HepG2 (cell line): ENCODE data around the gene SERPINA6. TPM values are rescaled to one million over a fixed set of nuclear protein-coding genes. Genes with fewer than 3 reads are reported as not detected.
"Not testable (repeated sequence)": the region's sequence is repeated elsewhere in the genome, so short reads cannot be mapped to it uniquely, and the experiment has no call there.

Source experiments
- ATAC-seq: fragments of 200-7000 bp; cut with Tn5 transposase; 3 replicates; pipeline ENCODE4 v1.9.1; 2020; ENCODE audit warnings: mild to moderate bottlenecking, moderate library complexity
- BruUV-seq: library from RNA; stranded (reverse); fragments of 400-500 nt; replicated peaks from 2 replicates; lab custom pipeline; 2021; lab: Mats Ljungman, UMichigan
- CTCF ChIA-PET: fragments of 300-600 bp; formaldehyde crosslinking; extraction: SDS; loops from one replicate; lab custom pipeline; 2021; ENCODE audit warnings: low total read pairs, inconsistent platforms, low intra/inter-chr PET ratio; lab: Yijun Ruan, JAX
- POLR2A ChIA-PET: fragments of 350-600 bp; sonication (Branson Sonifier 250); formaldehyde crosslinking; loops from one replicate; lab custom pipeline; 2020; ENCODE audit warnings: antibody characterized with exemption, inconsistent platforms; lab: Yijun Ruan, JAX
- DNase-seq: peaks from one replicate; pipeline ENCODE4 v3.0.0-alpha.2; 2015; ENCODE audit warnings: low spot score
- FAIRE-seq: peaks from 3 replicates; lab custom pipeline; 2011; peaks lifted over from hg19 to GRCh38; lab: Jason Lieb, UNC
- H2AFZ ChIP-seq: one replicate; pipeline ENCODE4 v1.6.1; 2011; ENCODE audit warnings: low read length, inconsistent platforms
- H3K27ac ChIP-seq: fragments of 300-600 bp; 3 replicates; pipeline ENCODE4 v1.8.0; 2011; ENCODE audit warnings: mixed run types, mild to moderate bottlenecking, mixed read lengths, low read length, inconsistent platforms; ENCODE audit not compliant: insufficient read depth; ENCODE audit errors: extremely low read length
- H3K27me3 ChIP-seq, 2 experiments: fragments of 200-600 bp in 1 of 2; 2 replicates in 1 of 2; 3 replicates in 1 of 2; pipeline versions ENCODE4 v1.6.0 to v1.8.0; 2011; ENCODE audit warnings: low read length in 2 of 2, mild to moderate bottlenecking in 2 of 2, moderate library complexity in 2 of 2, inconsistent platforms in 1 of 2; ENCODE audit not compliant: insufficient read depth in 2 of 2, control insufficient read depth in 1 of 2
- H3K36me3 ChIP-seq, 2 experiments: fragments of 200-600 bp in 1 of 2; replicated peaks in 1 of 2; 2 replicates in 1 of 2; 3 replicates in 1 of 2; pipeline versions ENCODE4 v1.5.1 to v1.8.0; 2011; ENCODE audit warnings: low read length in 2 of 2, inconsistent platforms in 1 of 2; ENCODE audit not compliant: insufficient read depth in 2 of 2, control insufficient read depth in 1 of 2
- H3K4me1 ChIP-seq: 2 replicates; pipeline ENCODE4 v1.5.1; 2012; ENCODE audit warnings: low read length, inconsistent platforms; ENCODE audit not compliant: insufficient read depth
- H3K4me2 ChIP-seq: 2 replicates; pipeline ENCODE4 v1.6.0; 2011; ENCODE audit warnings: low read depth, low read length, inconsistent platforms
- H3K4me3 ChIP-seq, 3 experiments: fragments of 200-600 bp in 1 of 3; sonication (generic), shearing (Covaris generic) in 1 of 3; replicated peaks in 1 of 3; 2 replicates each; pipeline ENCODE4 v1.5.1; 2011 to 2016; ENCODE audit warnings: low read length in 3 of 3, inconsistent platforms in 2 of 3, low read depth in 2 of 3, mild to moderate bottlenecking in 2 of 3, control low read depth in 1 of 3, mixed read lengths in 1 of 3; ENCODE audit not compliant: insufficient read depth in 1 of 3
- H3K79me2 ChIP-seq: one replicate; pipeline ENCODE4 v1.6.1; 2011; ENCODE audit warnings: low read length, inconsistent platforms; ENCODE audit not compliant: insufficient read depth
- H3K9ac ChIP-seq: 2 replicates; pipeline ENCODE4 v1.6.0; 2011; ENCODE audit warnings: mild to moderate bottlenecking, low read depth, low read length, inconsistent platforms; ENCODE audit not compliant: insufficient read depth
- H3K9me3 ChIP-seq: 2 replicates; pipeline ENCODE4 v1.5.1; 2012; ENCODE audit warnings: mild to moderate bottlenecking, low read length
- H4K20me1 ChIP-seq: 2 replicates; pipeline ENCODE4 v1.6.0; 2011; ENCODE audit warnings: inconsistent platforms, mild to moderate bottlenecking, low read length, moderate library complexity; ENCODE audit not compliant: insufficient read depth
- MTA3 ChIP-seq: sonication (generic); formaldehyde crosslinking; IDR thresholded peaks from 2 replicates; pipeline ENCODE4 v1.4.0; 2020; ENCODE audit warnings: missing genetic modification reagents
- WGBS: methylation state at CpG from one replicate; pipeline ENCODE4 v1.1.6; 2017; ENCODE audit warnings: low lambda C conversion rate; 5-methylcytosine and 5-hydroxymethylcytosine counted together
- in situ Hi-C: cut with HindIII; loops from 2 replicates; pipeline ENCODE4 v1.10.0; 2017; ENCODE audit warnings: low pct_unique_long_range_greater_than_20kb; ENCODE audit not compliant: extremely low pct_ligation_motif_present
- intact Hi-C: fragments of 100-400 bp; cut with micrococcal nuclease; formaldehyde crosslinking; loops from one replicate; pipeline ENCODE4 v1.10.0; 2022; ENCODE audit not compliant: unreplicated experiment
- polyA plus RNA-seq, 8 experiments: library from polyadenylated mRNA; depleted of rRNA in 3 of 8; stranded (reverse) in 7 of 8; unstranded in 1 of 8; fragments of >200 nt; fragmentation: Illumina TruSeq in 4 of 8; extraction: Trizol in 4 of 8; gene quantifications; 2 replicates each; pipeline versions ENCODE4 v1.2.1 to v1.2.3, GENCODE V29; 2011 to 2016; ENCODE audit warnings: low read depth in 4 of 8, missing spikeins in 1 of 8, mixed read lengths in 1 of 8; ENCODE audit not compliant: insufficient read depth in 1 of 8
- total RNA-seq, 5 experiments: library from RNA; depleted of rRNA; stranded (reverse); fragments of >200 nt; fragmentation: Illumina TruSeq; extraction: Trizol; gene quantifications; 2 replicates each; pipeline ENCODE4 v1.2.3, GENCODE V29; 2016; ENCODE audit warnings: low read depth in 1 of 5
- TF ChIP-seq, protein P1 (sequence below): sonication (generic); formaldehyde crosslinking; IDR thresholded peaks from 2 replicates; pipeline ENCODE4 v1.9.0; 2021; ENCODE audit warnings: mild to moderate bottlenecking, missing genetic modification reagents

The SERPINA6 gene
- total and polyA plus RNA-seq, 2 of the 13 experiments (the other 11 are each of a cell fraction or from before 2014, with no cell fraction given): 260 to 333 TPM

DNA sequence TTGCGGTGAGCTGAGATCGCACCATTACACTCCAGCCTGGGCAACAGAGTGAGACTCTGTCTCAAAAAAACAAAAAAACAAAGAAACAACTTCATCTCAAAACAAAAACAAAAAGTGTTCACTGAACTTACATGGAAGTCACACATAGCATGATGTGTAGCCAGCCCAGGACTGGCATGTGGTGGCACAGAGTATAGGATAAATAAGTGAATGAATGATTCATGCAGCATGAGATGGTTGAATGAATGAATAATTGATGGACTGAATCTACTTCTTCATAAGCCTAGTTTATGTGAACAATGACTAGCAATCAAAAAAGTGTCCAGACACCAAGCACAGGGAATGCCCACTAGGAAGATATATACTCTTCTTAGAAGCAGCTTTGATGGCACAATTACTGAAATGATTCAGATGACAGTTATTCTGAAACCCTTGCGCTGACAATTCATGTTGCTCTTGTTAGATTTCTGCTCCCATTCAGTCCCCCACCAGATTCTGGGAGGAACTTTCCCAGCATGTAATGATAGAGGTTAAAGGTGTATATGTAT lies 31.6 kb upstream of the SERPINA6 start:
- no peaks in the 10 kb centered on the region for H3K36me3 ChIP-seq
- no peak for DNase-seq
- peak overlapping the region; percentile 74 for H3K4me2 ChIP-seq
- TF ChIP-seq MTA3 (CRISPR knock-in tag): no peak
- TF ChIP-seq, protein P1, sequence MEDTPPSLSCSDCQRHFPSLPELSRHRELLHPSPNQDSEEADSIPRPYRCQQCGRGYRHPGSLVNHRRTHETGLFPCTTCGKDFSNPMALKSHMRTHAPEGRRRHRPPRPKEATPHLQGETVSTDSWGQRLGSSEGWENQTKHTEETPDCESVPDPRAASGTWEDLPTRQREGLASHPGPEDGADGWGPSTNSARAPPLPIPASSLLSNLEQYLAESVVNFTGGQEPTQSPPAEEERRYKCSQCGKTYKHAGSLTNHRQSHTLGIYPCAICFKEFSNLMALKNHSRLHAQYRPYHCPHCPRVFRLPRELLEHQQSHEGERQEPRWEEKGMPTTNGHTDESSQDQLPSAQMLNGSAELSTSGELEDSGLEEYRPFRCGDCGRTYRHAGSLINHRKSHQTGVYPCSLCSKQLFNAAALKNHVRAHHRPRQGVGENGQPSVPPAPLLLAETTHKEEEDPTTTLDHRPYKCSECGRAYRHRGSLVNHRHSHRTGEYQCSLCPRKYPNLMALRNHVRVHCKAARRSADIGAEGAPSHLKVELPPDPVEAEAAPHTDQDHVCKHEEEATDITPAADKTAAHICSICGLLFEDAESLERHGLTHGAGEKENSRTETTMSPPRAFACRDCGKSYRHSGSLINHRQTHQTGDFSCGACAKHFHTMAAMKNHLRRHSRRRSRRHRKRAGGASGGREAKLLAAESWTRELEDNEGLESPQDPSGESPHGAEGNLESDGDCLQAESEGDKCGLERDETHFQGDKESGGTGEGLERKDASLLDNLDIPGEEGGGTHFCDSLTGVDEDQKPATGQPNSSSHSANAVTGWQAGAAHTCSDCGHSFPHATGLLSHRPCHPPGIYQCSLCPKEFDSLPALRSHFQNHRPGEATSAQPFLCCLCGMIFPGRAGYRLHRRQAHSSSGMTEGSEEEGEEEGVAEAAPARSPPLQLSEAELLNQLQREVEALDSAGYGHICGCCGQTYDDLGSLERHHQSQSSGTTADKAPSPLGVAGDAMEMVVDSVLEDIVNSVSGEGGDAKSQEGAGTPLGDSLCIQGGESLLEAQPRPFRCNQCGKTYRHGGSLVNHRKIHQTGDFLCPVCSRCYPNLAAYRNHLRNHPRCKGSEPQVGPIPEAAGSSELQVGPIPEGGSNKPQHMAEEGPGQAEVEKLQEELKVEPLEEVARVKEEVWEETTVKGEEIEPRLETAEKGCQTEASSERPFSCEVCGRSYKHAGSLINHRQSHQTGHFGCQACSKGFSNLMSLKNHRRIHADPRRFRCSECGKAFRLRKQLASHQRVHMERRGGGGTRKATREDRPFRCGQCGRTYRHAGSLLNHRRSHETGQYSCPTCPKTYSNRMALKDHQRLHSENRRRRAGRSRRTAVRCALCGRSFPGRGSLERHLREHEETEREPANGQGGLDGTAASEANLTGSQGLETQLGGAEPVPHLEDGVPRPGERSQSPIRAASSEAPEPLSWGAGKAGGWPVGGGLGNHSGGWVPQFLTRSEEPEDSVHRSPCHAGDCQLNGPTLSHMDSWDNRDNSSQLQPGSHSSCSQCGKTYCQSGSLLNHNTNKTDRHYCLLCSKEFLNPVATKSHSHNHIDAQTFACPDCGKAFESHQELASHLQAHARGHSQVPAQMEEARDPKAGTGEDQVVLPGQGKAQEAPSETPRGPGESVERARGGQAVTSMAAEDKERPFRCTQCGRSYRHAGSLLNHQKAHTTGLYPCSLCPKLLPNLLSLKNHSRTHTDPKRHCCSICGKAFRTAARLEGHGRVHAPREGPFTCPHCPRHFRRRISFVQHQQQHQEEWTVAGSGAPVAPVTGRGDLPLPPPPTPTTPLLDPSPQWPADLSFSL: 0 out of 2 replicates have a peak, but pooled peaks have one; percentile 6
- H2AFZ ChIP-seq: no peak overlapping the region
- ChIA-PET POLR2A (interaction anchor here (0.6 to 3.6 kb wide), 9 partner anchors 22 to 62 kb away, joined by 3 to 32 read pairs (median 5); partner anchors contain the start of genes SERPINA1 and SERPINA10), CTCF (interaction anchor here (1.1 to 2.4 kb wide), 2 partner anchors 22 to 58 kb away, joined by 3 to 14 read pairs; no protein-coding TSS in a partner anchor)
- H3K4me3 ChIP-seq: peak overlapping the region in 1 of 3 experiments; percentile 65; a peak in 2 of 6 replicates
- peak overlapping the region; percentile 63 for H3K27ac ChIP-seq
- no peak for FAIRE-seq
- no peak overlapping the region; the same call in 1 of the 2 replicates for H3K9ac ChIP-seq
- H3K4me1 ChIP-seq: peaks cover 61% of the 10 kb centered on the region
- WGBS: 81% methylated on average over 3 of the region's 3 CpGs
- H4K20me1 ChIP-seq: no peaks in the 10 kb centered on the region
- no peaks in the 10 kb centered on the region for H3K27me3 ChIP-seq
- ATAC-seq: no peak
- BruUV-seq: no TSS peak
- 0 out of 2 replicates have a peak, but pooled peaks cover 5% of the 10 kb centered on the region for H3K9me3 ChIP-seq
- intact Hi-C loops (loop anchor here (1.0 to 5.0 kb wide), 4 partner anchors 22 to 59 kb away; partner anchors contain the start of gene SERPINA6), in situ Hi-C loops (no loop called here)
- H3K79me2 ChIP-seq: no peaks in the 10 kb centered on the region

- 78% methylated on average over 8 of the region's 8 CpGs for WGBS
- in situ Hi-C loops, H3K9ac ChIP-seq, H4K20me1 ChIP-seq, H2AFZ ChIP-seq, H3K4me3 ChIP-seq, H3K4me2 ChIP-seq, FAIRE-seq, H3K27me3 ChIP-seq, BruUV-seq, H3K9me3 ChIP-seq, H3K27ac ChIP-seq, intact Hi-C loops, ATAC-seq, H3K36me3 ChIP-seq, DNase-seq, H3K79me2 ChIP-seq: not testable (repeated sequence)
- H3K4me1 ChIP-seq: peaks cover 61% of the 10 kb centered on the region
- POLR2A ChIA-PET: interaction anchor here (2.4 to 3.6 kb wide), 2 partner anchors 34 to 58 kb away, joined by 6 to 32 read pairs; partner anchors contain the start of gene SERPINA1
- CTCF ChIA-PET: interaction anchor here (2.4 kb wide), 1 partner anchor 59 kb away, joined by 14 read pairs; no protein-coding TSS in a partner anchor
Observed at GRCh38 chr14:94354190-94354589, 31.1 kb upstream of the SERPINA6 start.
